GM21423 (cell line): ENCODE measurements around the gene EDN2.

Experiments used
- ATAC-seq: cut with Tn5 transposase; IDR thresholded peaks from one replicate; pipeline ENCODE4 v1.9.1; 2021; ENCODE audit warnings: mild to moderate bottlenecking, moderate library complexity; ENCODE audit not compliant: unreplicated experiment

EDN2 gene

DNA sequence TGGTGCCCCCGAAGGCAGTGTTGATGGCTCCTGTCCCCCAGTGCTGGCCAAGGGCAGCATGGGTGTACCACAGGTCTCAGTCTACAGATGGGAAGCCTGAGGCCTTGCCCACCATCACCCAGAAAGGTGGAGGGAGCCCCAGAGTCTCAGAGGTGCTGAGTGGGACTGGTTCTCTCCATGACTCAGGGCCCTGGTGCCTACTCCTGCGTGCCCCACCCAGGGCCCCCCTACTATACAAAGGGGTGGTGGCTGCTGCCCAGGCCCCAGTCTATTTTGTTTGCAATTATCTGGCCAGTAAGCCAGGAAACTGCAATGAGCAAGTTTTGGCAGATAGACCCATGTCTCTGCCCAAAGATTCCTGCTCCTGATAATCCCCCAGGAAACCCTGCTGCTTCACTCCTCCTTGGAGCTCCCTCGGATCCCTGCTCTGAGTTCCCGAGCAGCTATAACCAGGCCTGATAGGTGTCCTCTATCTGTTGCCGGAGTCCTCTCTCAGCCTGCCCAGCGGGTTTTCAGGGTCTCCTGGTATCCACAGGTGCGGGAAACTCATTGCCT is 41.7 kb downstream of the EDN2 start:
- ATAC-seq, result no peak

DNA sequence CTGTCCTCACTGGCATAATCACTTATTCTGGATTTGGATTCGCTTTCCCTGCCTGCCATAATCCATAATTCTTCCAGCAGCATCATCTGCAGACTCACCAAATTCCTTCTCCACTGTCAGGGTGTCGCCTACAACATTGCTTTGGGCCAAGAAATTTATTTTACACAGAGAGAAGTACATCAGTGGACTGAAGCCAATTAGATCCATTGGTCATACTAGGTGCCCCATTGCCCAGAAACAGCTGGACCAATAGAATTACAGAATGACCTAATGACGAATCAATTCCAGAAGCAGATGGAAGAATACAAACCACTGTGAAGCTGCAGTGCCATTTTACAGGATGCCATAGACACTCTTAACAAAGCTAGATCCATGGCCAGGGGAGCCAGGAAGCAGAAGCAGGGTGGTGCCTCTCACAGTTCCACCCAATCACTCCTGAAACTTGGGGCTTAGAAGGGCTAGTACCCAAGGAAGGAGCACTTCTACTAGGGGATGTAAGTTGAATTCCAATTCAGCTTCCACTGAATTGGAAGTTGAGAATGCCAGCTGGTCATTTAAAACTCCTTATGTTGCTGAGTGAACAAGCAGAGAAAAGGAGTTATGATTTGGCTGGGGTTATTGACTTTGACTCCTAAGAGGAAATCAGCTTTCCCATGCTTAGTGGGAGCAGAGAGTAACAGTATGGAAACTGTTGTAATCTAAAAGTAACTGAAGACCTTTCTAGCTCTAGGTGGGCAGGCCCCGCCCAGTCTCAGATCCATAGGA is 44.0 kb downstream of the EDN2 start:
- ATAC-seq, result no peak

DNA sequence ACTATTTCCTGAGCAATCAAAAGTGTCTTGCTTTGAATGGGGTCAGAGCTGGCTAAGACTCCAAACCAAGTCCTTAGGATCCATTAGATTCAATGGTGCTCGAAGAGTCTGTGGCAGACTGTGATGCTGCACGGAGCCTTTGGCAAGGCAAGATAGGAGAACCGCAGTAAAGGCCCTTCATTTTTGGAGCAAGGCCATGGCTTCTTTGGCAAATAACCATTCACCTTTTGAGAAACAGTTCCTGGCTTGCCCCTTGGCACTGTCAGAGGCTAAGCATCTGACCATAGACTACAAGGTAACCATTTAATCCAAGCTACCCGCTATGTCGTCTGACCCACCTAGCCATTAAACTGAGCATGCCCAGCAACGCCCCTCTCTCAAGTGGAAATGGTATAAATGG is 45.2 kb downstream of the EDN2 start:
- ATAC-seq, result no peak

DNA sequence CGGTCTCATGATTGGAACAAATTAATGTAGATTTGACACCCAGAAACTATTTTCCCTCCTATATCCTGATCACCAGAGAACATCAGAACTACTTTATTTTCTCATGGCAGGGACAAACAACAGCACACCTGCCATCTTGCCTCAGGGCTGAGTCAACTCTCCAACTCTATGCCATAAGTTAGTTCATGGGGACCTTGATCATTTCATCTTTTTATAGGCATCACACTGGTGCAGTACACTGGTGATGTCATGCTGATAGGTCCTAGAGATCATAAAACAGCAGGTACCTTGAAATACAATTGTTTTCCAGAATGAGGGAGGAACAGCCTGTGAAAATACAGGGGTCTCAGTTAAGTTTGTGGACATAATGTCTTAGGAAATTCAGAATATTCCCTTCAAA is 45.8 kb downstream of the EDN2 start:
- ATAC-seq, result no peak

DNA sequence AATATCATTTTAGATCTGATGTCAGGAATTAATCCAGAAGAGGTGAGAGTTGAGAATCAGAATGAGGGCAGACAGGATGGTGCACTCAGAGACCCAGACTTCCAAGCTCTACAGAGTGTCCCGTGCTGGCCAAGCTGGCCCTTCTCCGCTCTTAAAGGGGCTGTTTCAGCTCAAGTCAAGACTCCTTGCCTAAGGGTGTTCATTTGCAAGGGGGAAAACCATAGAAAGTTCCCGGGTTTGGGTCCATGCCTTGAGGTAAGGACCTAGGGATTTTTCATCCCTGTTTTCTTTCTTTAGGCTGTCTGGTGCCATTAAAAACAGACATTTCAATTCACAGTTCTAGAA is 47.5 kb downstream of the EDN2 start:
- no peak for ATAC-seq

DNA sequence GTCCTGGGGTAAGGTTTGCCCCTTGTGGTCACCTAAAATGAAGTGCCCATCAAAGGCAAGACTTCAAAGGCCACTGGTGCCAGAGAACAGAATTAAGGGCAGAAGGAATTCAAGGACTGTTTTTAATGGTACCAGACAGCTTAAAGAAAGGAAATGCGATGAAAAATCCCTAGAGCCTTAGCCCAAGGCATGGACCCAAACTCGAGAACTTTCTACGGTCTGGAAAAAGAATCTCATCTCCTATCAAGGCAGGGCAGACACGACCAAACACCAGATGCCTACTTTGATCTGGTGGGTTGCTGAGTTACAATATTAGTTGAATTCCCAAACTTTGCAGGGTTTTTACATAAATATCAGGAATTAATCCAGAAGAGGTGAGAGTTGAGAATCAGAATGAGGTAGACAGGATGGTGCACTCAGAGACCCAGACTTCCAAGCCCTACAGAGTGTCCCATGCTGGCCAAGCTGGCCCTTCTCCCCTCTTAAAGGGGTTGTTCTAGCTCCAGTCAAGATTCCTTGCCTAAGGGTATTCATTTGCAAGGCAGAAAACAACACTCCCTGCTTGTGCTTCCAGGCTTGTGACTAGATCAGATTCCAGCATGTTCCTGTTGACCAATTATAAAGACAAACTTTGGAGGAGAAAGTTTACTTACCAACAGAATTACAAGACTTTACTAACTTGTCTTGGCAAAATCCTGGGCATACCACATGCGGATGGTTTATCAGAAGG is 48.0 kb downstream of the EDN2 start:
- no peak for ATAC-seq

DNA sequence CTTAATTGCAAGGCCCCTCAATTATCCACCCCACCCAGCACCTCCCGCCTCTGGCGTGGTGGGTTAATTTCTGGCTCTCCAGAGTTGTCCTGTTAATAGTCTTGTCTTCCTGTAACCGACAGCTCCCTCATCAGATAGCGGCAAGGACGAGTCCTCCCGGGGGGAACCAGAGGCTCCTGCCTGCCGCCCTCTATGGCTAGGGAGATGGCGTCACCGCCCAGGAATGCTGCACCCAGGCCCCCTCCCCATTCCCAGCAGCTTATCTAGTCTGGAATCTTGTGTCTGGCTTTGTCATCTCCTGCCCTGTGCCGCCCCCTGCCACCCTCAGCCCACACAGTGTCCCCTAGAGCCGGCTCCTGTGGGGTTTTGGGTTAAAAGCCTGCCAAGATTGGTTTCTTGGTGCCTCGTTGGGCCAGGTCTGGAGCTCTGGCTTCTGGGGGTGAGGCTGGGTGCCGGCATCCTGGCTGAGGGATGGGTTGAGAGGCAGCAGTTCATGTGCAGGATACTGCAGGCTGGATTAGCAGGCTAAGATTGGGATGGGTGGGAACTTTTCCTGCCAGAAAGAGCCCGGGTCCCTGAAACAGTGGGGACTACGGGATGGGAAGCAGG is 48.8 kb downstream of the EDN2 start:
- ATAC-seq, result no peak

DNA sequence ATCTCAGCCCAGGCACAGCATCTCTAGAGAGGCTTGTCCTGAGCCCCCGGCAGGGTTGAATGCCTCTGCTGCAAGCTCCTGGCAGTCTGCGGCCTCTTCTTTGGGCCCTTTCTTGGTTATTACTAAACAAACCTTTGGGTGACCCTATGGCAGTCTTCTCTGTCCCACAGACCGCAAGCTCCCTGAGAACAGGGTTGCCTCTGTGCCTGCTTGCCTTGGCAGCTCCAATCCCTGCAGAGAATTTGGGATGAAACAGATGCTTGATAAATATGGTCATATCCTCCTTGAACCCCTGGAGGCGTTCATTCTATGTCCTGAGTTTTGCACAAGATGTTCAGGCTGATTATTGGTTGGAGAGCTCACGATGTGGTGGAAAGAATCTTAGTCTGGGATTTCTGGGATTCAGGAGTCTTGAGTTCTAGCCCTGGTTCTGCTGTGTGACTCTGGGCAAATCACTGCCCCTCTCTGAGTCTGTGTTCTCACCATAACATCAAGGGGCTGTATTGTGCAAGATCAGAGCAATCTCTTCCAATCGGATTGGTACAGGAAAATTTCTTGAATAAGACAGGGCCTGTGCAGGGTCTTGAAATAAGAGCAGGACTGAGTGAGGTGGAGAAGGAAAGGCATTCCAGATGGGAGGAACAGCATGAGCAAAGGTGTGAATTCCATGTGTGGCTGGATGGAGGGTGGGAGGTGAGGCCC is 49.6 kb downstream of the EDN2 start:
- no peak for ATAC-seq

DNA sequence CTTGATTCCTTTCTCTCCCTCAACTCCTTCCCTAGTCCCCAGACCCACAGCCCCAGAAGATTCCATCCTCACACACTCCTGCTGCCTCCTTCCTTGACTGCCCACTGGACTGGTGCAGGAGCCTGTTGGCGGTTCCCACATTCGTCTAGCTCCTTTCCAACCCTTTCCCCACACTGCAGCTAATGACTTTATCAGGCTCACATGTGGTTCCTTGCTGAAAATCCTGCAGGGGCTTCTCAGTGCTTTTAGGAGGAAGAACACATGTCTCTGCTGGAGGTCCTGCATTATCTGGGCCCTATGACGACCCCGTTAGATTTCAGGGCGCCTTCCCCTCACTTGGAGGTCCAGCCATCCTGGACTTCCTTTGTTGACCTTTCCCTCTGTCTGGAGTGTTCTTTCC is 50.2 kb downstream of the EDN2 start:
- no peak for ATAC-seq

DNA sequence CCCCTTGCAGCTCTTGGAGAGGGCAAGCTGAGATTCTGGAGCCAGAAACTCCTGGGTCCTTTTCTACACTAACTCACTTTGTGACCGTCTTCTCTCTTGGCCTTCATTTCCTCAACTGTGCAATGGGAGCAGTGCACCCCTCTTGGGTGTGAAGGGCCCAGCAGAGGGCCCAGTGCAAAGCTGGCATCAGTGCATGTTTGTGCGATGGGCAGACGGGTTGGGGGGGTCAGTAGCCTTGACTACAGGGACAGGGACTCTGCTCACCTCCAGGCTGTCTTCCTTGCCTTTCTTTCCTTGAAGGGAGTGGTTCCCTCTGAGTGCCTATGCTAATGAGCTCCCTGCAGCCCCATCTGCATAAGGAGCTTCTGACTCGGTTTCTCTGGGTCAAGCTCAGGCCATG is 51.0 kb downstream of the EDN2 start:
- ATAC-seq, result no peak

DNA sequence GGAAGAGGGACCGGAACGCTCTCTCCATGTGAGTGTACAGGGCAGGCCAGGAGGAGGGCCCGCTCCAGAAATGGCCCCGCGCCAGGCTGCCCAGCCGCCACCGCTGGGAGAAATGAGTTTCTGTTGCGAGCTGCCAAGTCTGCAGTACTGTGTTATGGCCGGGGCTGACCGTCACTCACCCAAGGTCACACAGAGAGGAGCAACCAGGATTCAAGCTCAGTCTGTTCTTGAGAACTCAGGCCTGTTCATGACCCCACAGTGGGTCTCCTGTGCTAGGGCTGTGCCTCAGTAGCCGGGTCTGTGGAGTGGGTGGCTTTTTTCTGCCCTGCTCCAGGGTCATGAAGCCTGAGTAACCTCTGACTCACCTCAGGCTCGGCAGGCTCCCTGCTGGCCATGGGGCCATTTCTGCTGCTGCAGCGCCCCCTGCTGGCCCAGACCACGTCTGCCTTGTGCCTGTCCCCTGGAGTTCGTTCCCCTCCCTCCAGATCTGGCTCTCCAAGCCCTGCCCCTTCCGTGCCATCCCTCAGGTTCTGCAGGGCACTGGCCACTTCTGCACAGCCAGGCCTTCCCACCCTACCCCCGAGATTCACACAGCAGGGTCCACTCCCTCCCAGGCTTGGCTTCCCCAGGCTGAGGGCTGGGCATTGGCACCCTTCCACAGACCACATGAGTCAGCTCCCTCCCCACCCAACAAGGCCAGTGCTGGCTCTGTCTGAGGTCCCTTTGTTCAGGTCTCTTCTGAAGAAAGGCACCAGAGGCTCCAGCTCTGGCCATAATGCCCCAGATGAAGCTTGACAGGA is 51.8 kb downstream of the EDN2 start:
- no peak for ATAC-seq

DNA sequence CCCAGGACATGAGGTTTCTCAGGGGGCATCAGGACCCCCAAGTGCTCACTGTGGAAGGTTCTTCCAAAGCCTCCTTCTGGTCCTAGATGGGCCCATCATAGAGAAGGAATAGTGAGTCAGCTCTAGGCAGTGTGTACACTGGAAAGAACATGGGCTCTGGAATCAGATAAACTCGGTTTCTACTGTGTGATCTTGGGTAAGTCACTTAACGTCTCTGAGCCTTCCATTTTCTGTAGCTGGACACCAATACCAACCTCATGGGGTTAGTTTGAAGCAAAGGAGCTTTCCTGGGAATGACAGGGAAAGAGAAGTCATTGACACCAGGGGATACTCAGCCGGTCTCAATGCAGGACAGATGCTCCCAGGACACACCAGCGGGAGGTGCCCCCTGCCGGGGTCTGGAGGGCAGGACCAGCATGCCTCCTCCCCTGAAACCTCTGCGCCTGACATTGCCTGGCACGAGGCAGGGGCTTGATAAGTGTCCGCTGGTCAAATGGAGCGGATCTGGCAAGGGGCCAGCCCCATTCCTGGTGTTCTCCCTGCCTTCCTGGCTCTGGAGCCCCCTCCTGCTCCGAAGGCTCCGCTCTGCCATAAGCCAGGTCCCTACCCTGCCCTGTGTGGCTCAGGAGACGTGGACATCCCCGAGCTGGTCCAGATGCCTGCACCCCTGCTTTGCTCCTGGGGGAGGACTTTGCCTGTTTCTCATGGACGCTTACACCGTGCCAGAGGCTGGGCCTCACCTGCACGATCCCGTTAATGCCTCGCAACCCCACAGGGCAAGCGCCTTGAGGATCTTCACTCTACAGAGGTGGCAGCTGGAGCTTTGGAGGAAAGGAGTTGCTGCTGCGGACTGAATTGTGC is 52.8 kb downstream of the EDN2 start:
- no peak for ATAC-seq

DNA sequence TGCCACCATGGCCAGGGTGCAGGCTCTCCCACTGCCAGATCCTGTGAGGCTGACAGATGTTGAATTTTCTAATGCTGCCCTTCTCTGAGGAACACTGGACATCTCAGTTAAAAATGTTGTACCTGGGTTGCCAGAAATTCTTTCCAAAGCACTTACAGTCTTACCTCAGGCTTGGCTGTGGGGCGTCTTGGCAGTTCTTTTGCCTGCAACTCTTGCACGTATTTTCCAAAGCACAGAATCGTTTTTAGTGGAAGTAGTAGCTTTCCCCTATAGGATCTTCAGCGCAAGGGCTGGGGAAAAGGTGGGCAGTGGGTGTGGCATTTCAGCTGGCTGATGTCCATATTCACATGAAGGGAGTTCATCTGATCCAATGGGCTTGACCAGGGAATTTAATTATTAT is 53.9 kb downstream of the EDN2 start:
- no peak for ATAC-seq

DNA sequence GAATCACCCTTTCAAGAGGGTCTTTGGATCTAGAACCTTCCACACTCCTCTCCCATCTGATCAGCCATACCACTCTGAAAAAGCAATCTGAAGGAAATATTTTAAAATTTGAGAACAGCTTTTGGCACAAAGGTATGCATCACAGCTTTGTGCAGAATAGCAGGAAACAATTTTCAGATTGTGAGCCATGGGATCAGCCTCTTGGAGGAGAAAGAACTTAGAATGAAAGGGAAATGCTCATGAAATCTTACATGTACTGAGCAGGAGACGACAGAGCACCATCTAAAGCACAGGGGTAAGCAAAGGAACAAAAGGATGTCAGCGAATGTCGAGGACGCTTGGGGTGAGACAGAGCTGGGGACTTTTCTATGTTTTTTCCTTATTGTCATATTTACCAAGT is 54.4 kb downstream of the EDN2 start:
- no peak for ATAC-seq

DNA sequence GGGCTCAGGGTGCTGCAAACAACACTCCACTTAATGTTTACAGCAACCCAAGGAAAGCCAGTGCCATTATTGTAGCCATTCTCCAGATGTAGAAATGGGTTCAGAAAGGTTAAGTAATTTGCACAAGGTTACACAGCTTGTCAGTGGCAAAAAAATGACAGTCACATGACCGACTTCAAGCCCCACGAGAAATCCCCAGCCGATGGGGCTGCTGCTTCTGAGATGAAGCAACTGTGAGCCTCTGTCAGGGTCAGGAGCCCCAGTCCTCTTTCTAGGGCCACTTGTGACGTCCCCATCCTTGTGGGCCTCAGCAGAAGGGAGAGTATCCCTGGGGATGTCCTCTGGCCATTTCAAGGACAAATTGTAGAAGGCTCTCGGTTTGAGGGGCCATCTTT is 54.8 kb downstream of the EDN2 start:
- no peak for ATAC-seq
